Effector CD4-positive, alpha-beta T cell (primary cell): Measurements from ENCODE around the gene EXOC6B.

Experiments used
- DNase-seq: peaks from one replicate; pipeline ENCODE4 v3.0.0-alpha.2; 2020

Gene EXOC6B

DNA sequence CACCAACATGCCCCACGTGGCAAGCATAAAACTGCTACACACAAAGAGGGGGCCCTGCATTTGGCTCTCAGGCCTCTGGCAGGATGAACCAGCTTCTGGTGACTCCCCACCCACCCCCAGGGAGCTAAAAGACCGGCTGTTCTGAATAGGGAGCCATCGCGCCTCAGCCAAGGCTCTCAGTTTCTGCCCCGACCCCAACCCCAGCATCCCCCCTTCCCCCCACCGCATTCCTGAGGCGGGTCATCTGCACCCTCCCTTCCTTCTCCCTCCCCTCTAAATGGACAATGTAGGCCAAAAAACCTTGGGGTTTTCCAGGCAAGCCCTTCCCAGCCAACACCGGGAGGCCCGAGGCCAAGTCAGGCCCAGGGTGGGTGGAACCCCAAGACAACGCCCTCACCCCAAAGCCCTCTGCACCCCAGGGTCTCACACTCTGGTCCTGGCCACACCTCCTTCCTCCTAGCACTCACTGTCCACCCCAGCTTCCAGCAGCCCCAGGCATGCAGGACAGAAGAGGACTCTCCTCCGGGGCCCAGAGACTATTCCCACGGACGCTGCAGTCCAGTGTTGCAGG is 683.9 kb downstream of the EXOC6B start:
- no peak for DNase-seq

DNA sequence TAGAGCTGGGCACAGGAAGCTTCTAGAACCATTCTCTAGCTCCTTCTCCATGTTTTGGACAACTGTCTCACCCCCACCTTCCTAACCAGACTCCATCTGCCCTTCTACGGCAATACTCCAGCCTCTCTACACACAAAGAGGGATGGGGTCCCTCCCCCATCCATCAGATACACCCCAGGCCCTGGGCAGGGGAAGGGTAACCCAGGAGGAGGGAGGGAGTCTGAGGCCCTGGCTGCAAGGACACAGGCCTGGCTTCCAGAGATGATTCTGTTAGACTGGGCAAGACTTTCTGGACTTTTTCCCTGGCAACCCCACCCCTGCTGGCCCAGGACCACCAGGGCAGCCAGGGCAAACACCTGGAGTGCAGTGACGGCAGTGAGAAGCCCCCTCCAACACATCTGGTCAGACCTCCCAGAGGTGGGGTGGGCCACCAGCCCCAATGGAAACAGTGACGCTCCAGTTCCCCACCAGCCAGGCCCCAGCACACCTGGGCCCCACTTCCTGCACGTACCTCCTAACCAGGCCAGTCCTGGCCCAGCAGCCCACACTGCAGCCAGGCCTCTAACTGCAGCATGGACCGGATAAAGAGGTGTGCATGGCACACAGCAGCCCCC is 684.7 kb downstream of the EXOC6B start:
- DNase-seq: no peak

DNA sequence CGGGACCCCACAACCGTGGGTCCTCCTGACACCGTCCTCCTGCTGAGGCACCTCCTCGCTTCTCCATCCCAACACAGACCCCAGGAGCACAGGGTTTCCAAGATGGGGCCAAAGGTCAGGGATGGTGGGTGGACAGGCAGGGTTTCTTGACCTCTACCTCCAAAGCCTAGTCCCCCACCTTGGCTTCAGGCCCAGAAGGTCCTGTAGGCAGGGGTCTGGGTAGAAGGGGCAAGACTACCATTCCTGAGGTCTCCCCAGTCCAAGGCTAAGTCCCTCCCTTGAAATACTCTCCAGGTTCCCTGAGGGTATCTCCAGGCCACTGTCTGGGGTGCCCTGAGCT is 685.2 kb downstream of the EXOC6B start:
- DNase-seq: no peak

DNA sequence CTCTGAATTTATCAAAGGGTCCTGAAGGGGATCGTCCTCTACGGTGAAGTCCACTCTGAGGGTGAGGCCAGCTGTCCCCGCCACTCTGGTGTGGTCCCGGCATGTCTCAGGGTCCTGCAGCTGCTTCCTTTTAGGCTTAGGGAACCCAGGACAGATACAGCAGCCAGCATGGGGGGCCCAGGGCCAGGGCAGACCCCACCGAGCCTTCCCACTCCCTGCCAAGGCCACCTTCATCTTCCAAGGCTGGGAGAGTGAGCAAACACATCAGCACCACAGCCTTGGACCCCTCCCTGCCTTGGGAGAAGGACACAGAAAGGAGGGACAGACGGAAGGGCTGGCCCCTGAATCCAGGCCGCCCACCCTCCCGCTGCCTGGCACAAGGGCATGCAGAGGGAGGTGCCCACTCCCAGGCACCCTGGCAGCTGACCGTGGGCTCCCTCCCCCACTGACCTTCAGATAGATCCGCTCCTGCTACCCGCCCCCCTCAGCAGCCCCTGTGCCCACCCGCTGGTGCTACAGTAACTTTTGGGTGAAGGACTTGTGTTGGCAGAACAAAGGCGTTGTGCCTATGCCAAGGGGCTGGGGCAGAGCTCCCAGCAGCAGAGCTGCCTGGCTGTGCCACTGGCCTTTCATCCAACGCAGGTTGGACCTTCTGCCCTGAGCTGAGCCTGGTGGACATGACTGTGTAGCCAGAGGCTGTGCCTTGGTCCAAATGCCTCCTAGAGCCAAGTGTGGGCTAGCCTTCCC is 685.8 kb downstream of the EXOC6B start:
- no peak for DNase-seq

DNA sequence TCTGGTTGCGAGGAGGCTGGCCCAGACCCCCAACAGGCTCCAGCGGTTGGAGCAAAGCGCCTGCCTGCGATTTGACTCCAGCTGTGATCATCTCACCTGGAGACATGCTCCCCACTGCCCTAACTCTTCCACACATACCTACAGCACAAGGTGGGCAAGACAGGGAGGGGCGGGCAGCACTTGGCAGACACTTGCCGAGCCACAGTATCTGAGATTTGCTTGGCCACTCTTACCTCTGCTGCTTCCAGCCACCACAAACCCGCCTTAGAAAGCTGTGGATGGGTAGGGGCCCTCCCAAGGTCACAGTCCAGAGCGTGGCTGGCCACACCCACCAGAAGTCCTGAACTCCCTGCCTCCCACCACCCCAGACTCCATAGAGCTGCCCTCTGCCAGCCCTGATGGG is 686.4 kb downstream of the EXOC6B start:
- DNase-seq: no peak

DNA sequence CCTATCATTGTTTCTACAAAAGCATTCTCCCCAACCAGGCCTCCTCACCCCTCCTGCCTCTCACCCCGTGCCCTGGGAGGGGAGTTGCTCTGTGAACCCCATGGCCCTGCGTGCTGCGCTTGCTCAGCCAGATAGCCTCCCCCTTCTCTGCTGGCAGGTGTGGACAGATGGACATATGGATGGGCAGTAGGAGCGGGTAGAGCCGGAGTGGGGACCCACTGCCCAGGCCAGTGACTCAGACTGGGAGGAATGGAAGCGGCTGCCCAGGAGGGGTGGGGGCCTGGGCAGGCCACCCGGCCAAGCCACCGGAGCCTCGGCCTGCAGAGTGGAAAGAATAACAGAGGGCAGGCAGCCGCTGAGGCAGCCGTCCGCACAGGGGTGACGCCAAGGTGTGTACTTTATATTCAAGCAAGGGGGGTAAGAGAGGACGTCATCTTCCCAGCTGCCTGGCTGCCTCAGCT is 686.9 kb downstream of the EXOC6B start:
- no peak for DNase-seq

DNA sequence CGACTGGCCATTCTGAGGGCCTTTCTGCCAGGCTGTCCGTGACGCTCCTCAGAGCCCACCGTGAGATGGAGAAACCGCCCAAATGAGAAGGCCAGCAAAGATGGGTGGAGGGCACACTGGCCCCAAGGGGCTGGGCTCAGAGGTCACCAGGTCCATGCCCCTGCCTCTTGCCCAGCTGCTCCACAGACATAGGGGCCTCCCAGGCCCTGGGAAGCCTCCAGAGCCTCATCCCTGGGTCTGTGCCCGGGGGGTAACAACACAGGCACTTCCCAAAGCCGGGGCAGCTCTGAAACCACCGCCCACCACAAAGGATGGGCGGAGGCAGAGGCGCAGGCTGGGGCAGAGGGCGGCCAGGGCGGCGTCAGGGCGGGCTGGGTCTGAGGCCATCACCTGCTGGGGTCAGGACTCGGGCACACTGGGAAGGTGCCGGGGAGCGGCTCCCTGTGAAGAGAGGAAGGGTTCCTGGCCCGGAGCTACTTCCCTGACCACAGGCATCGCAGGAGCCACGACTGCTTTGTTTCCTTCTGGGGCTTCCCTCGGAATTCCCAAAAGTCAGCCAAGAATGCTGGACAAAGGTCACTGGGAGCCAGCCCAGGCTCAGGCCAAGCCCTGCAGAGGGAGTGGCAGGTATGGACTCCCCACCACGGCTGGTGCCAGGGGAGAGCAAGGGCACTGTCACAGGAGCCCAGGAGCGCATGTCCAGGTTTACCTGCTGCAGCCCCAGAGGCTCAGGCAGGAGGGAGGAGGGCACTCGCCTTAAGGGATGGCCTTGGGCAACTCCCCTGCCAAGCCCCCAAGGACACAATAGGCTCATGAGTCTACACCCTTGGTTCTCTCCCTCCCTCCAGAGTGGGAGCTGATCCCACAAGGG is 687.6 kb downstream of the EXOC6B start:
- no peak for DNase-seq

DNA sequence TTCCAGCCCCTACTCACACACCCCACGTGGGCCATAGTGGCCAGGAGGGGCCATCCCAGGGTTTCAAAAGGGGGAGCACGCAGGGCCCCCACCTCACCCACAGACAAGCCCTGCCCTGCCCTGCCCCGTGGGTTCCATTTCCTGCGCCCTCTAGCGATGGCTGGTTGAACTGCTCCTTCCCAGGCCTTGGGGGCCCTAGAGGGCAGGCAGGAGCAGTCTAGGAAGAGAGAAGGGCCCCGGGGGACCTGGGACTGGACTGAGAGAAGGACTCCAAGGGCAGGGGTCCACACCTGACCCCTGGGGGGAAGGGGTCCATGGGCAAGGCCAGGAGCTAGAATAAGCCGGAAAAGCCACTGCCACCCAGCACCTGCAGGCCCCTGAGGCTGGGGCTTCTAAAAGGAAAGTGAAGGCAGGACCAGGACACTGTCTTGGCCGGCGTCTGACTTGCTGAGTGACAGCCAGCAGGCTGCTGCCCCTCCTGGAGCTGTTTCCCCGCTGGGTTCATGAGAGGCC is 688.3 kb downstream of the EXOC6B start:
- DNase-seq: peak; percentile 27

DNA sequence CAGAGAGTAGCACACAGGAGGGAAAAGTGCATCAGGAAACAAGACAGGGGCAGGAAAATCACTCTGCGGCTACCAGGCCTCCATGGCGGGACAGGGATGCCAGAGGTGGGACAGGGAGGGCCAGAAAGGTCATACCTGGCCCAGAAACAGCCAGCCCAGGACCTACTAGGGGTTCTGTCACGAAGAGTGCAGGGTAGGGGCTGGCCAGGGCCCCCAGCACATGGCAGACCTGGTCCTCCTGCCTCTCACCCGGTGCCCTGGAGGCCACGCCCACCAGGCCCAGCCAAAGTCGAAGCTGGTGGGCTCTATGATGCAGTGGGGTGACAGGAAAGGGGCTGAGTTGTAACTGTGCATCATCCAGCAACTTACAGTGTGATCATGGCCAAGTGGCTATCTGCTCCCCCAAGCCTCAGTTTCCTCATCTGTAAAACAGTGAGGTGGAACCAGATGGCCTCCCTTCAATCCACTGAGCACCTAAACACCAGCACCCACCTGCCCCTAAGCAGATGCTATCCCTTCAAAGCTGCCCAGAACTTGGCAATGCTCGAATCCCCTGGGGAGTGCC is 688.8 kb downstream of the EXOC6B start:
- no peak for DNase-seq

DNA sequence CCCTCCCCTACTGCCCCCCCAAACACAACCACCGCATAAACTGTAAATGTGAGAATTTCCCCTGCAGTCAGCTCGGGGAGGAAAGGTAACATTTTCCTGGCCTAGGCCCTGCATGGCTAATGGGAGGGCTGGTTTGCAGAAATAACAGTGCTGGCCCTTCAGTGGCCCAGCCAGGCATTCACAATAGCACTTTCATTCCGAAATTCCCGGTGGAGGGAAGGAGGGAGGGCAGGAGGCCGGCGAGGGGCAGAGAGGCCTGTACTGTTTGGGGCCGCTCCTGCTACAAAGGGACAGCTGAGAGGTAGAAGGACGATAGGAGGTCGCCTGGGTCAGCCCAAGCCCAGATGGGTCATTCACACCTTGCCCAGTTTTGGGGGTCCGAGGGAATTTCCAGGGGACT is 689.5 kb downstream of the EXOC6B start:
- DNase-seq: no peak

DNA sequence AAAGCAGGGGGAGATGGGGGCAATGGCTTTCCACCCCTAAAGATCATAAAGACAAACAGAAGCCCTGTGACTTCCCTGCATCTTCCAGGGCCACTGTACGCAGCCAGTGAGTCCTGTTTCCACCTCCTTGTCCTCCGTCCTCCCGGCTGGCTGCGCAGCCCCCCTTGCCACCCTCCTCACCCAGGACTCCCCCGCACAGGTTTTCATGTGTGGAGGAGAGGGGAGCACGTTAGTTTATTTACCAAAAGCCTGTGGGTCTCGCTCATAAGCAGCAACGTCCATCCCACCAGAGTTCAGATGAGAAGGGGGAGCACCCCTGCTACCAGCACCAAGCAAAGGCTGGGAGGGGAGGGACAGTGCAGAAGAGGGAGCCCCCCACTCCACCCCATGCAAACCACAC is 689.9 kb downstream of the EXOC6B start:
- no peak for DNase-seq

DNA sequence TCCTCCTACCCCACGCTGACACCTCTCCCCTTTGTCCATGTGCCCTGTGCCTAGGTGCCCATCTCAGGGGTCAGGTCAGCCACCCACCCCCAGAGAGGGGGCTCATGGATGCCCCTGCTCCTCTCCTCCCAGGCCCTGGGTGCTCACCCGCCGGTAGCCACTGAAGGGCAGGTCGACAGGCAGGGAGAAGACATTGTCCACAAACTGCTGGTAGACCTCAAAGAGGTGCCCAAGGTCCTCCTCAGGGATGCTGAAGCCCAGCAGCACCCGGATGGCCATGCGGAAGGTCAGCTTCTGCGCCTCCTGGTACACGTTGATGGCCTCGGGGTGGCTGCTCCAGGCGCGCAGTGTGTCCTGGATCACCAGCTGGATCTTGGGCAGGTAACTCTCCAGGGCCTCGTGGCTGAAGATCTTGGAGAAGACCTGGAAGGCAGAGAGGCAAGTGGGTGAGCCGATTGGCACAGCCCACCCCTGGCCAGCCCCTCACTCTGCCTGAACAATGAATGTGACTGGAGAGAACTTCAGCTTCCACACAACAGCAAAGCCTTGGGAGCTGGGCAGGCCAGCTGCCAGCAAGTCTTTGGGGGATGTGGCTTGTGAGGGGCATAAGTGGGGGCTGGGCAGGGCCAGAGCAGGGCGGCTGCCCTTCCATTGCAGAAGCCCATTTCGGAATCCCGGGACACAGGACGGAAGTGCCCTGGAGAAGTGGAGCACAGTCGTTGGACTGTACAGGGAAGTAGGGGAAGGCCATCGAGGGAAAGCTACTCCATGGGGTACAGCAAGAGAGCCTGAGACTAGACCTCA is 690.6 kb downstream of the EXOC6B start:
- DNase-seq: no peak

DNA sequence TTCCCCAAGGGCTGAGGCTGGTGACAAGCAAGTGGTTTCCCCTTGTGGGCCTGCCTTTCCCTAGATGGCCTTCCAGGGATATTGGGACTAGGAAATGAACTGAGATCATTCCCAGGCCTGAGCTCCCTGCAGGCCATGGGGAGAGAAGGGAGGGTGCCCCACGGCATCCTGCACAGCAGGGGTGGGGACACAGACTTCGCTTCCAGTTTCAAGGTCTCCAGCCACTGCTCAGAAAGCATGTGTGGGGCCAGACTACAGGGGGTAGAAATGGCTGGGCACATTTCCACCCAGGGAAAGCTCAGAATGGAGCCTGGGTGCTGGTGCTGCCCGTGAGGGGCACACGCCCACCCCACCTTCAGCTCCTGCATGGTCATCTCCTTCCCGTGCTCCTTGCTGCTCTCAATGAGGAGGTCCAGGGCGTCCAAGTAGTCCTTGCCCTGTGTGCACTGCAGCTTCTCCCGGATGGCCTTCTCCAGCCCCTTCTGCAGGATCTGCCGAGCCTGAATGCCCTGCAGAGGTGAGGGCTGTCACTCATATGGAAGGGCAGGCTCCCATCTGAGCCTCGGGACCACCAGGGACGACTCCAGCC is 691.3 kb downstream of the EXOC6B start:
- DNase-seq: no peak

DNA sequence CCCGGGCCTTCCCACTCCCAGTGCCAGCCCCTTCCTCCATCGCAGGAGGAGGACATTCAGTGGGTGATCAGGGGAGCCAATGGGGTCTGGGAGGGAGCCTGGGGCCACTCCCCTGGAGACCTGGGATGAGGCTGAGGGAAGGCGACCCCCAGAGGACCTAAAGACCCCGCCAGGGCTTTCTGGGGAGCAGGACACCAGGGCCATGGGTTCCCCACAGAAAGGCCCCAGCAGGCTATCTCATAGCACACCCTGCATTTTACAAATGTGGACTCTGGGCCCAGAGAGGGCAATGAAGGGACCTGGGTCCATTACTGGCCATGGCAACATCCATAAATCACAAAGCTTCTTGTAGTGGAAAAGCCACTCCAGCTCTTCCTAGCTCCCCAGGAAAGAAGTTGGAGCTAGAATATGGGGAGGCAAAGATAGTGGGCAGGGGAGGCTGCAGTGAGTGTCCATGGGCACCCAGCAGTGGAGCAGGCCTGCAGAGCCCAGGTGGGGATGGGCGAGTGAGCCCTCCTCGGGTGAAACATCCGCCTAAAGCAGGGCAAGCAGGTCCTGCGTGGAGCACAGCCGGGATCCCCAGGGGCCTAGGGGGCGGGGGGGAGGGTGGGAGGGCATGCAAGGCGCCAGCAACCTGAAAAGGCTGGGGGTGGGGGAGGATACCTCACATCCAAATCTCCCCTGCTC is 692.0 kb downstream of the EXOC6B start:
- DNase-seq: no peak

DNA sequence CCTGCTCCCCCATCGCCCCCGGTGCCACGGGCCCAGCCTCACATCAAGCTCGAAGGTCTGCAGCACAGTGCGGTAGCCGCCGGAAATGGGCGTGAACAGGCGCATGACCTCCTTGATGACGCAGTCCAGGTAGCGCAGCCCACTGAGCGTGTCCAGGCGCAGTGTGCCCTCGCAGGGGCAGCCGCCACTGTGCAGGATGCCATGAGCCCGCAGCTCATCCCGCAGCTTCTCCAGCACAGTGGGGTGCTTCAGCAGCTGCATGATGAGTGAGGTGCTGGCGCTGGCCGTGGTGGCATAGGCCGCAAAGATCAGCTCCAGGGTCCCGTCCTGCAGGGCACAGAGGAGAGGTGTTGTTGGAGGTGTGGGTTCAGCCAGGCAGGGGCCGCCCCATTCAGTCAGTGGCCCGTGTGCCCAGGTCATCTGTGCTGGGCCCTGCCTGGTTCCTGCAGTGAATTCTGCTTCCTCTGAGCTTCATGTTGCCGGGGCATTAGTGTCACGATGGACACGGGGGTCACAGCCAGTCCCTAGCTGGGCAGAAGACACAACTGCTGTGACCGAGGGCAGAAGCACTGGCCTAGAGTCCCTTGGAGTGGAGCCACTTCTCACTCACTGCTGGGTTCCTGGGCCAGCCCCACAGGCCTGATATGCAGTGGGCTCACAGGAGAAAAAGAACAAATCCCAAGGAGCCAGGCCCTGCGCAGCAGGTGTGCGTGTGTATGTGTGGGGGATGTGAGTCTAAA is 692.7 kb downstream of the EXOC6B start:
- no peak for DNase-seq

DNA sequence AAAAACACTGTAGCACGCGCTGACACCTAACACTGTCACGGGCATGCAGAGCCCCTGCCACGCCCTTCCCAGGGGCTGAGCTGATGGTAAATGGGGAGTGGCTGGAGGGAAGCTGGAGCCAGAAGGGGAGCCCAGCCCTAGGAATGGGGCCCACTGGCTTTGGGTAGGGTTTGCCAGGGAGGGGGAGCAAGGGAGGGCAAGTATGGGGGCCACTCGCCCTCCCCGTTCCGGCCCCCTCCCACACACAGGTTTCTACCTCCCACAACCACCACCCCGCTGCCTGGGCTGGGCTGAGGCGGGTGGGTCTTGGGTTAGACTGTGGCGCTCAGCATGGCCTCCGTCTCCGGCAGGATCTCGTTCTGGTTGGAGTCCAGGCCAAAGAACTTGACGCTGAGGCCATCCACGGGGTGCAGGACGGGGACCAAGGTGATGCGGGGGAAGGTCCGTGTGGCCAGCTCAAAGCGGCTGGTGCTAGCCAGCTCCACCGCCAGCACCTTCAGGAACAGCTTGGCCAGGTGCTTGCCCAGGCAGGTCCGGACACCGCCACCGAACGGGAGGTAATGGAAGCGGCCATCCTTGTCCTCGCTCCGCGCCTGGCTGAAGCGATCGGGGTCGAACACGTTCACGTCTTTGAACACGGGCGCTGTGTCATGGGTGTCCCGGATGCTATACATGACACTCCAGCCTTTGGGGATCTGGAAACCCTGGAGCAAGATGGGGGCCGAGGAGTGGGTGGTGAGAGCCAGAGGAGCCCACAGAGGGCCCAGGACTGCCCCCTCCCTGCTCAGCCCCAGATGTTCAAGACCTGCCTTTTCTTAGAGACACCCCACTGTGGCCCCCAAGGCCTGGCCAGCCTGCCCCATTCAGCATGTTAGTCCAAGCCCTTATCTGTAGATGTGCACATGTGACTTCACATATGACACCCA is 693.7 kb downstream of the EXOC6B start:
- DNase-seq: no peak

DNA sequence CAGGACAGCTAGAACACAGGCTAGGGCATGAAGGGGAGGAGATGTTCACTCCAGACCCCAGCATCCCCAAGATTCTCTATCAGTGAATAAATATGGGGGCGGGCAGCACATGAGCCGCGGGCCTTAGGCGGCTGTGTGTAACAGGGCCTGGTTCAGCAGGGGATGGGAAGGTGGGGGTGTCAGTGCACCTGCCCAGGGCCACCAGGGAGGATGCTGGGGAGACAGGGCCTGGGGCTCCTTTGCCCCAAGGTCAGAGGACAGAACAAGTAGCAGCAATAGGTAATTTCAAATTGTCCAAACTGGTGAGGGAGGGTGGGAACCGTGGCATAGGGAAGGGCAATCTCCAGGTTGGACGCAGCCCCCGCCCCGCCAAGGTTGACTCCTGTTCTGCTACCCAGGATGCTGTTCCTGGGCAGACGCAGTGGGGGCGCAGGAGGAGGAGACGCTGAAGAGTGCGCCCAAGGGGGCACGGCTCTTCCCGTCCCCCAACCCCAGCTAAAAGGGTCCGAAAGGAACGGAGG is 694.4 kb downstream of the EXOC6B start:
- DNase-seq: no peak

DNA sequence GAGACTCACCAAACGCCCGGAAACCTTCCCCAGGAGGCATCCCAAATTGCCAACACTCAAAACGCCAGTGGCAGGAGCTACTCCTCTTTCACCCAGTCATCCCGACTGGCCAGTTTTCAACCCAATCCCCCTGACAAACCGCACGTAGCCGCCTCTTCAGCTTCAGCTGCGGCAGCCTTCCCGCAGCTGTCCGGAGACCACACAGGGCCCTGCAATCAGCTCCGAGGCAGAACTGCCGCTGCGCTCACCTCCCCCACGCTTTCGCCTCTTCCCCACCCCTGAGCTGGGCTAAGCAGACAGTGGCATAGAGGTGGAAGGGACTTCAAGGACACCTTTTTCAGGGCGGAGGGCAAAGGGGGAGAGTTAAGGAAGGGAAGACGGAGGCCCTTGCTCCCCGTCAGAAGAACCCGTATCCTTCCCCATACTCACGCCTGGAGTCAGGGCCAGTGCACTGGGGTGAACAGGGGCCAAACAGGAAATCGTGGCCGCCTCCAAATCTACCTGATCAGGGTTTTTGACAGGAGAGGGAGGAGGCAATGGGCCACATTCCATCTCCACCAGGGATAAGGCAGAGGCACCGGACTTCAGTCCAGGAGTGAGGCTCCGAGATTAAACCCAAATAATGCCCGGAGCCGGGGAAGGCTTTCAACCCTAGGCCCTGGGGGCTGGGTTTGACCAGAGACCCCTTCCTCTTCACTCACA is 695.0 kb downstream of the EXOC6B start:
- DNase-seq: no peak
